AG09309 (cell line): ENCODE results near the gene CLIP4.

Experiments
- DNase-seq: peaks from one replicate; pipeline ENCODE4 v3.0.0-alpha.2; 2010; ENCODE audit warnings: low read depth
- H3K4me3 ChIP-seq: 2 replicates; pipeline ENCODE4 v1.5.1; 2011; ENCODE audit warnings: mild to moderate bottlenecking, low read depth, low read length, moderate library complexity; ENCODE audit not compliant: control insufficient read depth
- TF ChIP-seq, protein P1 (sequence below): IDR thresholded peaks from 2 replicates; pipeline ENCODE4 v1.5.1; 2011; ENCODE audit warnings: mild to moderate bottlenecking, low read depth, low read length, inconsistent platforms; ENCODE audit not compliant: insufficient read depth, control insufficient read depth; ENCODE audit errors: missing control alignments

CLIP4 gene, protein sequence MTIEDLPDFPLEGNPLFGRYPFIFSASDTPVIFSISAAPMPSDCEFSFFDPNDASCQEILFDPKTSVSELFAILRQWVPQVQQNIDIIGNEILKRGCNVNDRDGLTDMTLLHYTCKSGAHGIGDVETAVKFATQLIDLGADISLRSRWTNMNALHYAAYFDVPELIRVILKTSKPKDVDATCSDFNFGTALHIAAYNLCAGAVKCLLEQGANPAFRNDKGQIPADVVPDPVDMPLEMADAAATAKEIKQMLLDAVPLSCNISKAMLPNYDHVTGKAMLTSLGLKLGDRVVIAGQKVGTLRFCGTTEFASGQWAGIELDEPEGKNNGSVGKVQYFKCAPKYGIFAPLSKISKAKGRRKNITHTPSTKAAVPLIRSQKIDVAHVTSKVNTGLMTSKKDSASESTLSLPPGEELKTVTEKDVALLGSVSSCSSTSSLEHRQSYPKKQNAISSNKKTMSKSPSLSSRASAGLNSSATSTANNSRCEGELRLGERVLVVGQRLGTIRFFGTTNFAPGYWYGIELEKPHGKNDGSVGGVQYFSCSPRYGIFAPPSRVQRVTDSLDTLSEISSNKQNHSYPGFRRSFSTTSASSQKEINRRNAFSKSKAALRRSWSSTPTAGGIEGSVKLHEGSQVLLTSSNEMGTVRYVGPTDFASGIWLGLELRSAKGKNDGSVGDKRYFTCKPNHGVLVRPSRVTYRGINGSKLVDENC

DNA sequence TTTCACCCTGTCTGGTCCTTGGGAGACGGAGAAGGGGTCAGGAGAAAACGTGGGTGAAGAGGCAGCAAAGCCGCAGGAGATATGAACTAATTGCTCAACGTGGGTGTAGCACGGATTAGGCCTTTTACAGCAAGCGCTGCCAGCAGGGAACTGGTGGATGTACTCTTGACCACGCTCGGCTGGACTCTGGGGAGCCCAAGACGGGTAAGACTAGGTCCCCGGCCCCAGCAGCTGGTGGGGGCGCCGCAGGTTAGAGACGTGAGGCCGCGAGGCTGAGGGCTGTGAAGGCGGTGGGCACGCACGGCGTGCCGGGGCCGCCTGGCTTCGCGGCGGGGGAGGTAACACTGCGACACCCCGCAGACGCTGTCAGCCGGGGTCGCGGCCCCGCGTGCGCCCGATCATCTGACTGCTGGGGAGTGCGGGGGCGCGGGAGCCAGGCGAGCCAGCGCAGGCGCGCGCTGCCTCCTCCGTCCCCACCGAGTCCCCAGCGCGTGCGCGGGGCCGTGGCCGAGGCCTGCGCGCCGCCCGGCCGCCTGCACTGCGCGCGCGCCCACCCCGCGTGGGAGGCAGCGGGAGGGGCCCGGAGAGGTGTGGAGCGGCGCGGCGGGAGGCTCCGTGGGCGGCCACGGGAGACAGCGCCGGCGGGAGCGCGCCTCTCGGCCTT, at the start of gene CLIP4:
TSS of gene CLIP4 (plus strand) at position 470 of the 664 bp plus-strand sequence. CDS start 5,974 bp downstream, outside the sequence.
- TF ChIP-seq, protein P1, sequence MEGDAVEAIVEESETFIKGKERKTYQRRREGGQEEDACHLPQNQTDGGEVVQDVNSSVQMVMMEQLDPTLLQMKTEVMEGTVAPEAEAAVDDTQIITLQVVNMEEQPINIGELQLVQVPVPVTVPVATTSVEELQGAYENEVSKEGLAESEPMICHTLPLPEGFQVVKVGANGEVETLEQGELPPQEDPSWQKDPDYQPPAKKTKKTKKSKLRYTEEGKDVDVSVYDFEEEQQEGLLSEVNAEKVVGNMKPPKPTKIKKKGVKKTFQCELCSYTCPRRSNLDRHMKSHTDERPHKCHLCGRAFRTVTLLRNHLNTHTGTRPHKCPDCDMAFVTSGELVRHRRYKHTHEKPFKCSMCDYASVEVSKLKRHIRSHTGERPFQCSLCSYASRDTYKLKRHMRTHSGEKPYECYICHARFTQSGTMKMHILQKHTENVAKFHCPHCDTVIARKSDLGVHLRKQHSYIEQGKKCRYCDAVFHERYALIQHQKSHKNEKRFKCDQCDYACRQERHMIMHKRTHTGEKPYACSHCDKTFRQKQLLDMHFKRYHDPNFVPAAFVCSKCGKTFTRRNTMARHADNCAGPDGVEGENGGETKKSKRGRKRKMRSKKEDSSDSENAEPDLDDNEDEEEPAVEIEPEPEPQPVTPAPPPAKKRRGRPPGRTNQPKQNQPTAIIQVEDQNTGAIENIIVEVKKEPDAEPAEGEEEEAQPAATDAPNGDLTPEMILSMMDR, result no peak
- peak within 1 kb of the TSS; percentile 54 for H3K4me3 ChIP-seq
- no peak for DNase-seq

DNA sequence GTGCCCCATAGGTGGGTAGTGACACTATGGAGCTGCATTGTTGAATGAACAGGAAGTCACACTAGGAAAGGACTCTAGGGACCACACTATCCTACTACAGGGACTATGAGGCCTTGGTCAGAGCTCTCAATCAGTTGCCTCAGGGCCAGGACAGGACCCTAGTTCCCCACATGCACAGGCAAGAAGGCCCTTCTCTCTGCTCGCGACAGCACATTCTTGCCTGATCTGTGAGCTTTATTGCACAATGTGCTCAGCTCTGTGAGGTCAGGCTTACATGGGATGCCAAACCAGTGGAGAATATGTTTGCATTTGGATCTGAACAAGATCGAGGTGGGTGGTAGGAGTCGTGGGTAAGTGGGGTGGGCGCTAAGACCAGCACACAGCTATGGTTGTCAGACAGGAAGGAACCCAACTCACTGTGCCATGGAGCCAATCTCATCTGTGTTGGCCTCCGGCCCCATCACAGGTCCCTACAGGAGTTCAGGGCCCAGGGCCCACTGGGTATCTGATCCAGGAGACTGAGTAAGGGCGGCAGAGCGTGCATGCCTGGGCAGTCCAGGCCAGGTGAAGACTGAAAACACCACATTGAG, 48.8 kb upstream of the CLIP4 start:
- H3K4me3 ChIP-seq, result no peak overlapping the region
- no peak for DNase-seq
- TF ChIP-seq, protein P1, result no peak

DNA sequence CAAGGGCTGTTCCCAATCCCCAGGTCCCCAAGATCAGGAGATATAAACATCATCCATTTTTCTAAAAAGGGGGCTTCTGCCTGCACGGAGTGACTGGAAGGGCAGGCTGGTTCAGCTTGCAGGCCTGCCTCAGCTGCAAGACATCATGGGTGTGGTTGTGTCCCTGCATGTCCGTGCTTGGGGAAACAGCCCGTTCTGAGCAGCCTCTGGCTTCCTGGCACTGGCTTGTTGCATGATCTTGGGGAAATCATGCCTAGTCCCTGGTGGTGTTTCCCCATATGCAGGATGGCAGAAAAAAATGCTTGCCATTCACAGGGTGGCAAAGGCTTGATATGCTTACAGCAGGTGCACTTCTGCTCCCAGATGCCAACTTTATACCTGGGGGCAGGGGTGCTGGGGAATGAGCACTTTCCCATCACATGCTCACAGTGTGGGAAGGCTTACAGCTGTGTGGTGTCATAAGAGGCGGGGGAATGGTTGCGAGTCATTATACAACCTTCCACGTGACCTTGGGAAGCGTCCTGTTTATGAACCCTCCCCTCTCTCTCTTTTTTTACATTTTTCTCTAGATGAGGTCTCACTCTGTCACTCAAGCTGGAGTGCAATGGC, 48.1 kb upstream of the CLIP4 start:
- no peak overlapping the region for H3K4me3 ChIP-seq
- DNase-seq, result no peak
- TF ChIP-seq, protein P1, result no peak

DNA sequence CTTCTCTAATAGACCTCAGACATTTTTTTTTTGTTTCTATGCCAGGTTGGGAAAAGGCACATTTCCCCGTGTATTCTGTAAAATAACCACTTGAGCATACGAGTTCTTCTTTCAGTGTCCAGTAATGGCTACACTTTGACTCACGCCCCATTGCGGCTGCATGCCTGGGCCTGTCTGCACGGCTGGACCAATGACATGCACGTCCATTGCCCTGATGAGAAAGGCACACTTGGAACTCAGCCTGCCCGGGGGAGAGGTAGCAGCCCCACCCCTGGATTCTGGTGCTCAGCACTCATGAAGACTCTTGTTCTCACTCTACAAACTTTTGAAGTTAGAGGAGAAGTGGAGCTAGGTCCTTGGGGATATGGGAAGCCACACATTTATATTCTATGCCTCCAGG, 46.7 kb upstream of the CLIP4 start:
- TF ChIP-seq, protein P1, result no peak
- DNase-seq, result no peak
- H3K4me3 ChIP-seq, result no peak overlapping the region

DNA sequence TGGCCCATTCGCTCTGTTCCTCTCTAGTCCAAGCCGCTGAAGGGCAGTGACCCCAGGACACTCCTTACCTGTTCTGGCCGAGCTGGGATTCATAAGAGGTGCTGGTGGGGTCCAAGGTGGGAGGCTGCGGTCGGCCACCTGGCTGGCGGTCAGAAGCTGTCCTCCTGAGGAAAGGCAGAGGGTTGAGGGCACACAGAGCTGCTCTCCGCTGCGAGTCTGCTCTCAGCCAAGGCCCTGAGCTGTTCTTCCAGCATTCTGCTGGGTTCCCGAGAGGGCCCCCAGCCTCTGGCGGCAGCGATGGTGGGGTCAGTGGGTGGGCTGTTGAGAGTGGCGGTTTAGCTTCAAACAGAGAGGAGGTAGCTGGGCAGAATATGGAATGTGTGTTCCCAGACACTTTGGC, 44.7 kb upstream of the CLIP4 start:
- no peak for DNase-seq
- no peak overlapping the region for H3K4me3 ChIP-seq
- TF ChIP-seq, protein P1, result no peak

DNA sequence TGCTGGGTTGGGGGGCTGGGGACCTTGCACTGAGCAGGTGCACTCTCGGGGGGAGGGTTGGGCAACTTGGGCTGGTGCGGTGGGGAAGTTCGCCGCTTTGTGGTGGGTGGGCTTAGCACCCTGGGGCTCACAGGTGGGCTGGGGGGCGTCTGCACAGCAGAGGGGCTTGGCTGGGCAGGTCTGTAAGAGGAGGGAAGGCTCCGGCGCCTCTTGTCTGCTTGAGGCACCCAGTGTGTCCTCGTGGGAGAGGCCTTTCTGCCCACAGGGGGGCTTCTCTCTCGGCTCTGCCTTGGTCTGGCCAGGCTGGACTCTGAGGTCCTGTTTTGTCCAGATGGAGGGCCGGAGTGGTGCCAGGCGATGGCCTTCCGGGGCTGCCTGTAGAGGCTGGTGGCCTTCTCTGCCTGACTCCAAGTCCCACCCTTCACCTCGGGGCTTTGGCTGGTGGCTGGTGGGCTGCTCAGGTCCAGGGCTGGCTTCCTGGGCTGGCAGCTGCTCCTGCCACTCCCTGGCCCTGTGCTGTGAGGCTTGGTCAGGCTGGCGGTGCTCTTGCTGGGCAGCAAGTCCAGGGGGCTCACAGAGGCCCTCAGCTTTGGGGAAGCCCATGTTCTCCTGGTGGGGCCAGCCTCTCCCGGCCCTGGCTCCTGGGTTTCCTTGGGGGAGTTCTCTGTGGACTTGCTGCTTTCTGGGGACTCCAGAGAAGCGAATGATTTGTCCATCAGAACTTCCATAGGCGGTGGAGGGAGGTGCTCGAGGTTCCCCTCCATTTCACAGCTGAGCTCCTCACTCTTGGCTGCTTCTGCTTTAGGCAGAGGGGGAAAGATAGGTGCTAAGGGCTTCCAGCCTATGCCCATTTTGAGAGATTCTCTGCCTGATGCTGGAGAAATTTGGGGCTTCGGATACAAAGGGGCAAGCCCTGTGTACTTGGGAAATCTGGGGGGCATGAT, 43.9 kb upstream of the CLIP4 start:
- H3K4me3 ChIP-seq, result no peak overlapping the region
- TF ChIP-seq, protein P1, result no peak
- DNase-seq, result no peak
